ENCODE data around the gene ARHGAP15. TPM values are rescaled to one million over a fixed set of nuclear protein-coding genes. Genes with fewer than 3 reads are reported as not detected.

The ARHGAP15 gene
- total RNA-seq, 4 donors from 2014 or later = 1.7 to 16.8 (median 3.7) TPM

DNA sequence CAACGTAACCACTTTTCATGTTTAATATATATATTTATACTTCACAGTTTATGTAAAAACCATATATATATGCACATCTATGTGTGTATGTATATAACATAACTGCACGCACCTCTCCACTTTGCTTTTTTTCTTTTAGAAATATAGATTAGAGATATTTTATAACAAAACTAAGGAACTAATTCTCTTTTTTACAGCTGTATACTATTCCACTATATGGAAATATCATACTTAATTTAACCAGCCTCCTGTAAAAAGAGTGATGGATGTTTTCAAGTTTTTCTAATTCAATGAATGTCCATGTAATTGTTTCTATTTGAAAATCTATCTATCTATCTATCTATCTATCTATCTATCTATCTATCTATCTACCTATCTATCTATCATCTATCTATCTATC, 4.6 kb downstream of the ARHGAP15 start:
- H3K4me1 ChIP-seq = no peaks in the 10 kb centered on the region
- intact Hi-C loops (cut with DNase I) = no loop called here
- DNase-seq = no peak
- WGBS, 2 donors = 91 to 95% methylated on average over 2 of the region's 2 CpGs
- H3K36me3 ChIP-seq = no peaks in the 10 kb centered on the region
- H3K27ac ChIP-seq = no peak overlapping the region
- no peaks in the 10 kb centered on the region for H3K27me3 ChIP-seq
- TF ChIP-seq, protein P1, sequence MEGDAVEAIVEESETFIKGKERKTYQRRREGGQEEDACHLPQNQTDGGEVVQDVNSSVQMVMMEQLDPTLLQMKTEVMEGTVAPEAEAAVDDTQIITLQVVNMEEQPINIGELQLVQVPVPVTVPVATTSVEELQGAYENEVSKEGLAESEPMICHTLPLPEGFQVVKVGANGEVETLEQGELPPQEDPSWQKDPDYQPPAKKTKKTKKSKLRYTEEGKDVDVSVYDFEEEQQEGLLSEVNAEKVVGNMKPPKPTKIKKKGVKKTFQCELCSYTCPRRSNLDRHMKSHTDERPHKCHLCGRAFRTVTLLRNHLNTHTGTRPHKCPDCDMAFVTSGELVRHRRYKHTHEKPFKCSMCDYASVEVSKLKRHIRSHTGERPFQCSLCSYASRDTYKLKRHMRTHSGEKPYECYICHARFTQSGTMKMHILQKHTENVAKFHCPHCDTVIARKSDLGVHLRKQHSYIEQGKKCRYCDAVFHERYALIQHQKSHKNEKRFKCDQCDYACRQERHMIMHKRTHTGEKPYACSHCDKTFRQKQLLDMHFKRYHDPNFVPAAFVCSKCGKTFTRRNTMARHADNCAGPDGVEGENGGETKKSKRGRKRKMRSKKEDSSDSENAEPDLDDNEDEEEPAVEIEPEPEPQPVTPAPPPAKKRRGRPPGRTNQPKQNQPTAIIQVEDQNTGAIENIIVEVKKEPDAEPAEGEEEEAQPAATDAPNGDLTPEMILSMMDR (IDR thresholded peaks at IDR 0.05) = no peak
- no peak for TF ChIP-seq POLR2A (IDR thresholded peaks at IDR 0.05)
- H3K9me3 ChIP-seq = no peaks in the 10 kb centered on the region
- H3K4me3 ChIP-seq = no peak overlapping the region

DNA sequence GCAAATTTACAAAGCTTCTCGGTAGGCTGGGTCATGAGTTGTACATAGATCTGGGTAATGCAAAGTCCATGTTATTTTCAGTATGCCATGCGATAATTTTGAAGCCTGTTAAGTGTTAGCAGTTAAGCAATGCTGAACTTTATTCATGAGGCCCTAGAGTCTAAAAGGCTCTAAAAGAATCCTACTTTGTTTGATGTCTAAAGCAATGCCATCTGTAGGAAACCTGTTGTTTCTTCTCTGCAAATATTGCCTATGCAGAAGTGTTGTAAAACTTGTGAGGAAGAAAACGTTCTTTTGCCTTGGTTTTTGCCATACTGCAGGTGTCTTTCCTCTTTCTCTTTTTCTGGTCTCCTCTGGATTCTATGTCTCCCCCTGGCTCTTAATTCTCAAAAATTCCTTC, 9.1 kb downstream of the ARHGAP15 start:
- Histone ChIP-seq H3K4me3 (no peak overlapping the region), H3K27me3 (no peaks in the 10 kb centered on the region), H3K4me1 (no peaks in the 10 kb centered on the region), H3K9me3 (no peaks in the 10 kb centered on the region), H3K27ac (no peak overlapping the region), H3K36me3 (no peaks in the 10 kb centered on the region)
- DNase-seq = no peak
- WGBS, 2 donors = 52 to 74% methylated on average over 3 of the region's 3 CpGs
- intact Hi-C loops (cut with DNase I) = no loop called here
- TF ChIP-seq, protein P1 (IDR thresholded peaks at IDR 0.05) = no peak
- no peak for TF ChIP-seq POLR2A (IDR thresholded peaks at IDR 0.05)

DNA sequence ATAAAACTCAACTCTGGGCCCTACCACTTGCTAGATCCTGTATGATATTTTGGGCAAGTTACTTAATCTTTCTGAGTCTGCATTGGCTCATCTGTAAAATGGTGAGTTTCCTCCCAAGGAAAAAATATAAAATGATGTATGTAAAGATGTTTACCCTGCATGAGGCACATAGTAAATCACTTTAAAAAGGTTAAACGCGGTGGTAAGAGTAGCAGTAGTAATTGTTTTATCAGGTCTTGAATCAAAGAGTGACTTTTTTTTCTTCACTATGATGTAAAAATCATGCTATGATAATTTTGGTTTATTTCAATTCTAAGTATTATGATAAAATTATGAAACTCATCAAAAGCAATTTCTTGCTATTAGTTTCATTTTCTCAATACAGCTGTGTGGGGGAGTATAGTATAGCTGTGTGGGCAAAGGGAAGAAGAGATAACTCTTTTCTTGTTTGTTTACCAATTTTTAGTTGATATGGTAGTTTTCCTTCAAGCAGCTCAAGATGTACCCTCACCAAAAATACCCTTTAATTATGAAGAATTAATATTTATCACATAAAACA, 10.7 kb downstream of the ARHGAP15 start:
- Histone ChIP-seq H3K4me1 (no peaks in the 10 kb centered on the region), H3K27ac (no peak overlapping the region), H3K36me3 (no peaks in the 10 kb centered on the region), H3K27me3 (no peaks in the 10 kb centered on the region), H3K9me3 (no peaks in the 10 kb centered on the region), H3K4me3 (no peak overlapping the region)
- 72% methylated on average over 2 of the region's 2 CpGs for whole genome bisulfite sequencing, 2 donors
- intact Hi-C loops (cut with DNase I) = no loop called here
- no peak for DNase-seq
- TF ChIP-seq, protein P1 (IDR thresholded peaks at IDR 0.05) = no peak
- no peak for TF ChIP-seq POLR2A (IDR thresholded peaks at IDR 0.05)

DNA sequence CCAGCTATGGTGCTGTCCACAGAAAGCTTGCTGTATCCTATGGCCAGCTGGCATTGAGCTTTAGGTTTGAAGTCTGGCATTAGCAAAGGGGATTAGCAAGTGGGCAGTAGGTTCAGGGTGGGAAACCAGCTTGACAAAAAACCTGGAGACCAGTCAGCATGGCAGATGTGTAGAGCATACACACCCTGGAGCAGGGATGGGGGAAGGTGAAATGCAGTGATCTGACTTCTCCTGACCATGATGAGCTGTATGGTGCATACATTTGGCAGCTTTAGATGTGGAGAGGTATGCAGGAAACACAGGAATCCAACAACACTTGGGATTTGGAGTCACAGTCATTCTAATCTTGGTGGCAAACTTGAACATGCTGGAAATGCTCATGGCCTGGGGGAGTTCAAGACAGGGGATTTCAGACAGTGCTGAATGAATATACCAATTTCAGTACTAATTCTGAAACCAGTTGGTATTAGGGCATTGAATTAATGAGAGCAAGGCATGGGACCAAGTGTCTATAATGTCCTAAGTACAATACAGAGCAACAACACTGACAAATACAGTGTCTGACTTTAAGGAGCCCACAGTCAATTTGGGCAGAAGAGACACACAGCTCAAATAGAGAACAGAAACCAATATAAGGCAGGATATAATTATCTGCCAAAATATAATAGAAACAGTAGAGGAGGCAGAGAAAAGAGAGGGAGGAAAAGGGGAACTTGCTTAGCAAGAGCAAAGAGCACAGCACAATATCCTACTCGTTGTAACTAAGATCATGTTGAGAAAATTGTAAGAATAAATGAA, 11.8 kb downstream of the ARHGAP15 start:
- H3K27ac ChIP-seq = no peak overlapping the region
- 50 to 56% methylated on average over 1 of the region's 1 CpG for WGBS, 2 donors
- no peaks in the 10 kb centered on the region for H3K36me3 ChIP-seq
- no peak overlapping the region for H3K4me3 ChIP-seq
- intact Hi-C loops (cut with DNase I) = no loop called here
- no peaks in the 10 kb centered on the region for H3K4me1 ChIP-seq
- DNase-seq = no peak
- TF ChIP-seq POLR2A (IDR thresholded peaks at IDR 0.05) = no peak
- TF ChIP-seq, protein P1 (IDR thresholded peaks at IDR 0.05) = no peak
- no peaks in the 10 kb centered on the region for H3K27me3 ChIP-seq
- no peaks in the 10 kb centered on the region for H3K9me3 ChIP-seq

DNA sequence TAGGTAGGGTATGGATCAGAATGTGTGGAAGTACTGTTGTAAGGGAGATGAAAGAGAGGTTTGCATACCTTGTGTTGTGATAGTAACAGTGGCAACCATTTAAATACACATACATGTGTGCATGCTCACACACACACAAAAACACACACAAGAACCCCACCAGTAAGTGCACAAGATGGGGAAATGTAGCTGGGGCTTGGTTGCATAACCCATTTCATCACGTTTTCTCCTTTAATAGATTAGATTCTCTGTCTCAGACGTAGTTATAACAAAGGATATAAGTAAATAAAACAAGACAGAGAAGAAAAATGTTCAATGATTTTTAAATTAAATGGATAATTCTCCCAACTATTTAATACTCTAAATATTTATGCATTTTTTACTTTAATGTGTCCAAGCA, 13.4 kb downstream of the ARHGAP15 start:
- WGBS, 2 donors = 35 to 39% methylated on average over 2 of the region's 2 CpGs
- no peaks in the 10 kb centered on the region for H3K36me3 ChIP-seq
- H3K4me1 ChIP-seq = no peaks in the 10 kb centered on the region
- intact Hi-C loops (cut with DNase I) = no loop called here
- no peak for DNase-seq
- H3K4me3 ChIP-seq = no peak overlapping the region
- no peak overlapping the region for H3K27ac ChIP-seq
- TF ChIP-seq, protein P1 (IDR thresholded peaks at IDR 0.05) = no peak
- no peak for TF ChIP-seq POLR2A (IDR thresholded peaks at IDR 0.05)
- no peaks in the 10 kb centered on the region for H3K27me3 ChIP-seq
- no peaks in the 10 kb centered on the region for H3K9me3 ChIP-seq

Data from esophagus squamous epithelium (tissue), 5 donors.